Neural cell (in vitro differentiated cells): Measurements from ENCODE around the gene FRY. TPM values are rescaled to one million over a fixed set of nuclear protein-coding genes. Genes with fewer than 3 reads are reported as not detected.

Source experiments
- H2AFZ ChIP-seq: fragments of 200-600, 300-800 bp; sonication (generic), shearing (Covaris generic); 2 replicates; pipeline ENCODE4 v1.6.0; 2014; ENCODE audit warnings: low read depth, mild to moderate bottlenecking, antibody characterized with exemption, low read length, moderate library complexity
- H3F3A ChIP-seq: fragments of 200-600 bp; shearing (Covaris generic); 2 replicates; pipeline ENCODE4 v1.6.1; 2016; ENCODE audit warnings: mild to moderate bottlenecking, moderate library complexity, mixed read lengths, antibody characterized with exemption, low read length; ENCODE audit not compliant: insufficient read depth, poor library complexity, severe bottlenecking
- H3K27ac ChIP-seq: fragments of 200-600, 300-800 bp; sonication (generic), shearing (Covaris generic); 2 replicates; pipeline ENCODE4 v1.5.1; 2014; ENCODE audit warnings: mild to moderate bottlenecking, low read length, moderate library complexity
- H3K27me3 ChIP-seq: fragments of 300-800, 200-600 bp; sonication (generic), shearing (Covaris generic); 2 replicates; pipeline ENCODE4 v1.6.0; 2014; ENCODE audit warnings: mild to moderate bottlenecking, low read depth, low read length, moderate library complexity; ENCODE audit not compliant: insufficient read depth
- H3K36me3 ChIP-seq: fragments of 300-800, 200-600 bp; sonication (generic), shearing (Covaris generic); 2 replicates; pipeline ENCODE4 v1.5.1; 2014; ENCODE audit warnings: mild to moderate bottlenecking, antibody characterized with exemption, low read length, moderate library complexity; ENCODE audit not compliant: insufficient read depth
- H3K4me2 ChIP-seq: fragments of 300-800, 200-600 bp; sonication (generic), shearing (Covaris generic); 2 replicates; pipeline ENCODE4 v1.6.0; 2014; ENCODE audit warnings: mild to moderate bottlenecking, low read length
- H3K4me3 ChIP-seq: fragments of 300-800, 200-600 bp; sonication (generic), shearing (Covaris generic); 2 replicates; pipeline ENCODE4 v1.5.1; 2014; ENCODE audit warnings: mild to moderate bottlenecking, low read length, moderate library complexity
- H3K79me2 ChIP-seq: fragments of 200-600 bp; shearing (Covaris generic); replicated peaks from 2 replicates; pipeline ENCODE4 v1.6.0; 2014; ENCODE audit warnings: mild to moderate bottlenecking, low read length, moderate library complexity; ENCODE audit not compliant: insufficient read depth
- H3K9ac ChIP-seq: fragments of 300-800, 200-600 bp; sonication (generic), shearing (Covaris generic); 2 replicates; pipeline ENCODE4 v1.6.1; 2016; ENCODE audit warnings: mild to moderate bottlenecking, low read length, mixed read lengths
- H3K9me2 ChIP-seq: fragments of 200-600 bp; shearing (Covaris generic); 2 replicates; pipeline ENCODE4 v1.6.1; 2016; ENCODE audit warnings: mild to moderate bottlenecking, low read length, mixed read lengths; ENCODE audit not compliant: insufficient read depth
- H3K9me3 ChIP-seq: fragments of 200-600, 300-800 bp; sonication (generic), shearing (Covaris generic); 2 replicates; pipeline ENCODE4 v1.6.1; 2016; ENCODE audit warnings: mild to moderate bottlenecking, mixed run types, low read length, moderate library complexity, mixed read lengths
- H4K20me1 ChIP-seq: fragments of 200-600 bp; shearing (Covaris generic); 2 replicates; pipeline ENCODE4 v1.6.1; 2016; ENCODE audit warnings: mild to moderate bottlenecking, mixed run types; ENCODE audit not compliant: insufficient read depth
- EP300 ChIP-seq: fragments of 450-650 bp; conservative IDR thresholded peaks from 2 replicates; pipeline ENCODE4 v1.6.1; 2014; ENCODE audit warnings: antibody characterized with exemption, mild to moderate bottlenecking, moderate library complexity; ENCODE audit not compliant: poor library complexity, severe bottlenecking
- EZH2 ChIP-seq: fragments of 200-600, 300-800 bp; shearing (Covaris generic), sonication (generic); IDR thresholded peaks from 2 replicates; pipeline ENCODE4 v1.6.1; 2014; ENCODE audit warnings: antibody characterized with exemption, low read length, borderline replicate concordance, mild to moderate bottlenecking; ENCODE audit not compliant: insufficient read depth, poor library complexity, severe bottlenecking
- MXI1 ChIP-seq: fragments of 450-650 bp; conservative IDR thresholded peaks from 2 replicates; pipeline ENCODE4 v1.6.1; 2014; ENCODE audit warnings: antibody characterized with exemption, mild to moderate bottlenecking; ENCODE audit not compliant: poor library complexity, severe bottlenecking
- POLR2AphosphoS5 ChIP-seq: IDR thresholded peaks from 2 replicates; pipeline ENCODE4 v1.6.1; 2012
- RAD21 ChIP-seq: fragments of 450-650 bp; conservative IDR thresholded peaks from 2 replicates; pipeline ENCODE4 v1.6.1; 2014; ENCODE audit warnings: antibody characterized with exemption, mild to moderate bottlenecking, moderate library complexity
- SMC3 ChIP-seq: fragments of 450-650 bp; conservative IDR thresholded peaks from 2 replicates; pipeline ENCODE4 v1.6.1; 2014; ENCODE audit warnings: antibody characterized with exemption, mild to moderate bottlenecking, moderate library complexity; ENCODE audit not compliant: poor library complexity
- TAF1 ChIP-seq: IDR thresholded peaks from 2 replicates; pipeline ENCODE4 v1.6.1; 2012; ENCODE audit warnings: low read depth
- polyA plus RNA-seq: library from polyadenylated mRNA; depleted of rRNA; stranded (reverse); fragments of >200 nt; gene quantifications from 2 replicates; pipeline ENCODE4 v1.2.3, GENCODE V29; 2014
- TF ChIP-seq, protein P1 (sequence below): fragments of 450-650 bp; IDR thresholded peaks from 2 replicates; pipeline ENCODE4 v1.5.1; 2014; ENCODE audit warnings: antibody characterized with exemption, mild to moderate bottlenecking, moderate library complexity; ENCODE audit not compliant: poor library complexity, severe bottlenecking
- TF ChIP-seq, protein P2 (sequence below): IDR thresholded peaks from 2 replicates; pipeline ENCODE4 v1.6.1; 2012; ENCODE audit warnings: borderline replicate concordance

Gene FRY
- polyA plus RNA-seq, 1 donor from 2014 or later = 49.3 TPM

DNA sequence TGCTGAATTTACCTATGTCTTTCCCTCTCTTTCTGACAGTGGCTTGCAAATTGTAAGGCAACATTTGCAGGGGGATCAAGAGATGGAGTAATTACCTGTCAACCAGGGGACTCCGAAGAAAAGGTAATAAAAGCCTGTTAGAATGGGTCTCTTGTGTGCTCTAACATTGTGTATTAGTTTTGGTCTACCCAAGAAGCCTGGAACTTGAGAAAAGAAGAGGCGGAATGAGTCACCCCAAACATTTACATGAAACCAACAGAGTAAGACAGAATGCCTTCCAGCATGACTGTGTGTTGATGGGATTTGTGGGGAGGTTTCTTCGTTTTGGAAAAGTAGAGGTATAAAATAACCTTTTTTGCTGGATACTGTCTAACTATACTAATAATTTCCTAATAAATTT lies 246.9 kb downstream of the FRY start:
- TF ChIP-seq, protein P1, sequence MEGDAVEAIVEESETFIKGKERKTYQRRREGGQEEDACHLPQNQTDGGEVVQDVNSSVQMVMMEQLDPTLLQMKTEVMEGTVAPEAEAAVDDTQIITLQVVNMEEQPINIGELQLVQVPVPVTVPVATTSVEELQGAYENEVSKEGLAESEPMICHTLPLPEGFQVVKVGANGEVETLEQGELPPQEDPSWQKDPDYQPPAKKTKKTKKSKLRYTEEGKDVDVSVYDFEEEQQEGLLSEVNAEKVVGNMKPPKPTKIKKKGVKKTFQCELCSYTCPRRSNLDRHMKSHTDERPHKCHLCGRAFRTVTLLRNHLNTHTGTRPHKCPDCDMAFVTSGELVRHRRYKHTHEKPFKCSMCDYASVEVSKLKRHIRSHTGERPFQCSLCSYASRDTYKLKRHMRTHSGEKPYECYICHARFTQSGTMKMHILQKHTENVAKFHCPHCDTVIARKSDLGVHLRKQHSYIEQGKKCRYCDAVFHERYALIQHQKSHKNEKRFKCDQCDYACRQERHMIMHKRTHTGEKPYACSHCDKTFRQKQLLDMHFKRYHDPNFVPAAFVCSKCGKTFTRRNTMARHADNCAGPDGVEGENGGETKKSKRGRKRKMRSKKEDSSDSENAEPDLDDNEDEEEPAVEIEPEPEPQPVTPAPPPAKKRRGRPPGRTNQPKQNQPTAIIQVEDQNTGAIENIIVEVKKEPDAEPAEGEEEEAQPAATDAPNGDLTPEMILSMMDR = no peak
- no peak for TF ChIP-seq RAD21
- no peak for TF ChIP-seq SMC3
- TF ChIP-seq POLR2AphosphoS5 = no peak
- no peak for TF ChIP-seq EZH2
- TF ChIP-seq TAF1 = no peak
- no peak for TF ChIP-seq EP300
- Histone ChIP-seq H3K4me2 (no peak overlapping the region), H3K4me3 (no peak overlapping the region), H3K9ac (no peak overlapping the region), H3K27ac (no peak overlapping the region), H3K9me2 (no peaks in the 10 kb centered on the region), H2AFZ (no peak overlapping the region), H3K79me2 (no peaks in the 10 kb centered on the region), H3K9me3 (no peaks in the 10 kb centered on the region), H3F3A (no peaks in the 10 kb centered on the region), H3K36me3 (peaks cover 29% of the 10 kb centered on the region), H3K27me3 (no peaks in the 10 kb centered on the region), H4K20me1 (no peaks in the 10 kb centered on the region)

DNA sequence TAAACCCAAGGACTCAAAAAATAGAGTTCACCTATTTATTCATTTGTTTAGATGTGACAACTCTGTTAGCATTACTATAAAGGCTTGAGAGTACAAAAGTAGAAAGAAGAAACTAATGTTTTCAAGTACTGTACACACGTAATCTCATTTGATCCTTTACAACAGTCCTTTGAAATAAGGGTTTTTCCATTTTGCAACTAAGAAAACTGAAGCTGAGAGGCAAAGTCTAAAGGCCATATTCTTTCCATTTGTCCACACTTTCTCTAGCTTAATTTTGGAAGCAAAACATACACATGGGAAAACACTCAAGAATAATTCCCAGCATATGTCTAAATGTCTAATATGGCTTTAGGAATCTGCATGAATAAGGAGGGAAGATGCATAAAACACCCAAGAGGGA lies 249.5 kb downstream of the FRY start:
- H4K20me1 ChIP-seq = no peaks in the 10 kb centered on the region
- TF ChIP-seq, protein P2, sequence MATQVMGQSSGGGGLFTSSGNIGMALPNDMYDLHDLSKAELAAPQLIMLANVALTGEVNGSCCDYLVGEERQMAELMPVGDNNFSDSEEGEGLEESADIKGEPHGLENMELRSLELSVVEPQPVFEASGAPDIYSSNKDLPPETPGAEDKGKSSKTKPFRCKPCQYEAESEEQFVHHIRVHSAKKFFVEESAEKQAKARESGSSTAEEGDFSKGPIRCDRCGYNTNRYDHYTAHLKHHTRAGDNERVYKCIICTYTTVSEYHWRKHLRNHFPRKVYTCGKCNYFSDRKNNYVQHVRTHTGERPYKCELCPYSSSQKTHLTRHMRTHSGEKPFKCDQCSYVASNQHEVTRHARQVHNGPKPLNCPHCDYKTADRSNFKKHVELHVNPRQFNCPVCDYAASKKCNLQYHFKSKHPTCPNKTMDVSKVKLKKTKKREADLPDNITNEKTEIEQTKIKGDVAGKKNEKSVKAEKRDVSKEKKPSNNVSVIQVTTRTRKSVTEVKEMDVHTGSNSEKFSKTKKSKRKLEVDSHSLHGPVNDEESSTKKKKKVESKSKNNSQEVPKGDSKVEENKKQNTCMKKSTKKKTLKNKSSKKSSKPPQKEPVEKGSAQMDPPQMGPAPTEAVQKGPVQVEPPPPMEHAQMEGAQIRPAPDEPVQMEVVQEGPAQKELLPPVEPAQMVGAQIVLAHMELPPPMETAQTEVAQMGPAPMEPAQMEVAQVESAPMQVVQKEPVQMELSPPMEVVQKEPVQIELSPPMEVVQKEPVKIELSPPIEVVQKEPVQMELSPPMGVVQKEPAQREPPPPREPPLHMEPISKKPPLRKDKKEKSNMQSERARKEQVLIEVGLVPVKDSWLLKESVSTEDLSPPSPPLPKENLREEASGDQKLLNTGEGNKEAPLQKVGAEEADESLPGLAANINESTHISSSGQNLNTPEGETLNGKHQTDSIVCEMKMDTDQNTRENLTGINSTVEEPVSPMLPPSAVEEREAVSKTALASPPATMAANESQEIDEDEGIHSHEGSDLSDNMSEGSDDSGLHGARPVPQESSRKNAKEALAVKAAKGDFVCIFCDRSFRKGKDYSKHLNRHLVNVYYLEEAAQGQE = no peak
- TF ChIP-seq TAF1 (no peak), POLR2AphosphoS5 (no peak), RAD21 (no peak), SMC3 (no peak), MXI1 (no peak), EP300 (no peak), EZH2 (no peak)
- TF ChIP-seq, protein P1 = no peak
- no peak overlapping the region for H3K4me2 ChIP-seq
- no peak overlapping the region for H2AFZ ChIP-seq
- no peaks in the 10 kb centered on the region for H3K27me3 ChIP-seq
- no peaks in the 10 kb centered on the region for H3K9me3 ChIP-seq
- no peaks in the 10 kb centered on the region for H3K9me2 ChIP-seq
- H3K36me3 ChIP-seq = peaks cover 26% of the 10 kb centered on the region
- H3K79me2 ChIP-seq = no peaks in the 10 kb centered on the region
- H3K9ac ChIP-seq = no peak overlapping the region
- H3K4me3 ChIP-seq = no peak overlapping the region
- H3K27ac ChIP-seq = no peak overlapping the region
- no peaks in the 10 kb centered on the region for H3F3A ChIP-seq
